ENCODE results near the gene CHIC2.

CHIC2 gene

GRCh38 chr4:54062392-54062791 is 2.0 kb downstream of the CHIC2 start:
- Histone ChIP-seq H3K9ac (ENCODE audit: low read length) (no peak overlapping the region), H3K4me2 (ENCODE audit: low read length) (peak overlapping the region; percentile 83), H3K27ac (ENCODE audit: low read length) (no peak overlapping the region)

GRCh38 chr4:54061873-54062272 is 2.5 kb downstream of the CHIC2 start:
- no peak overlapping the region for H3K4me3 ChIP-seq (ENCODE audit: low read length)
- no peaks in the 10 kb centered on the region for H3K9me3 ChIP-seq (ENCODE audit: insufficient read depth, low read length)
- no peak for TF ChIP-seq EZH2phosphoT487 (IDR thresholded peaks at IDR 0.05; ENCODE audit: low read depth)
- TF ChIP-seq, protein P1, sequence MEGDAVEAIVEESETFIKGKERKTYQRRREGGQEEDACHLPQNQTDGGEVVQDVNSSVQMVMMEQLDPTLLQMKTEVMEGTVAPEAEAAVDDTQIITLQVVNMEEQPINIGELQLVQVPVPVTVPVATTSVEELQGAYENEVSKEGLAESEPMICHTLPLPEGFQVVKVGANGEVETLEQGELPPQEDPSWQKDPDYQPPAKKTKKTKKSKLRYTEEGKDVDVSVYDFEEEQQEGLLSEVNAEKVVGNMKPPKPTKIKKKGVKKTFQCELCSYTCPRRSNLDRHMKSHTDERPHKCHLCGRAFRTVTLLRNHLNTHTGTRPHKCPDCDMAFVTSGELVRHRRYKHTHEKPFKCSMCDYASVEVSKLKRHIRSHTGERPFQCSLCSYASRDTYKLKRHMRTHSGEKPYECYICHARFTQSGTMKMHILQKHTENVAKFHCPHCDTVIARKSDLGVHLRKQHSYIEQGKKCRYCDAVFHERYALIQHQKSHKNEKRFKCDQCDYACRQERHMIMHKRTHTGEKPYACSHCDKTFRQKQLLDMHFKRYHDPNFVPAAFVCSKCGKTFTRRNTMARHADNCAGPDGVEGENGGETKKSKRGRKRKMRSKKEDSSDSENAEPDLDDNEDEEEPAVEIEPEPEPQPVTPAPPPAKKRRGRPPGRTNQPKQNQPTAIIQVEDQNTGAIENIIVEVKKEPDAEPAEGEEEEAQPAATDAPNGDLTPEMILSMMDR (IDR thresholded peaks at IDR 0.05; ENCODE audit: low read depth, low read length) = no peak
- H3K36me3 ChIP-seq (replicated peaks; ENCODE audit: low read depth, low read length) = no peaks in the 10 kb centered on the region
- no peak overlapping the region for H3K4me2 ChIP-seq (ENCODE audit: low read length)
- H3K27me3 ChIP-seq (ENCODE audit: low read depth, low read length) = no peaks in the 10 kb centered on the region
- H2AFZ ChIP-seq (ENCODE audit: low read depth, low read length) = no peak overlapping the region
- H3K9ac ChIP-seq (ENCODE audit: low read length) = no peak overlapping the region
- H3K79me2 ChIP-seq (ENCODE audit: low read length) = peaks cover 78% of the 10 kb centered on the region
- peaks cover 54% of the 10 kb centered on the region for H4K20me1 ChIP-seq (ENCODE audit: insufficient read depth, low read length)
- H3K27ac ChIP-seq (ENCODE audit: low read length) = no peak overlapping the region
- H3K4me1 ChIP-seq (ENCODE audit: low read length) = peaks cover 20% of the 10 kb centered on the region

More at GRCh38 chr4:54062392-54062791, 2.0 kb downstream of the CHIC2 start:
- Histone ChIP-seq H3K79me2 (ENCODE audit: low read length) (peaks cover 72% of the 10 kb centered on the region), H3K27me3 (ENCODE audit: low read depth, low read length) (no peaks in the 10 kb centered on the region), H3K9me3 (ENCODE audit: insufficient read depth, low read length) (no peaks in the 10 kb centered on the region), H4K20me1 (ENCODE audit: insufficient read depth, low read length) (peaks cover 49% of the 10 kb centered on the region), H3K4me3 (ENCODE audit: low read length) (peak overlapping the region; percentile 87), H2AFZ (ENCODE audit: low read depth, low read length) (no peak overlapping the region), H3K36me3 (replicated peaks; ENCODE audit: low read depth, low read length) (no peaks in the 10 kb centered on the region), H3K4me1 (ENCODE audit: low read length) (peaks cover 20% of the 10 kb centered on the region)
- TF ChIP-seq, protein P1 (IDR thresholded peaks at IDR 0.05; ENCODE audit: low read depth, low read length) = no peak
- no peak for TF ChIP-seq EZH2phosphoT487 (IDR thresholded peaks at IDR 0.05; ENCODE audit: low read depth)

GRCh38 chr4:54061067-54061466 is 3.3 kb downstream of the CHIC2 start:
- Histone ChIP-seq H3K27me3 (ENCODE audit: low read depth, low read length) (no peaks in the 10 kb centered on the region), H3K4me2 (ENCODE audit: low read length) (no peak overlapping the region), H4K20me1 (ENCODE audit: insufficient read depth, low read length) (peaks cover 61% of the 10 kb centered on the region), H3K4me3 (ENCODE audit: low read length) (no peak overlapping the region), H3K9me3 (ENCODE audit: insufficient read depth, low read length) (no peaks in the 10 kb centered on the region), H3K27ac (ENCODE audit: low read length) (no peak overlapping the region), H2AFZ (ENCODE audit: low read depth, low read length) (no peak overlapping the region), H3K79me2 (ENCODE audit: low read length) (peaks cover 86% of the 10 kb centered on the region), H3K36me3 (replicated peaks; ENCODE audit: low read depth, low read length) (no peaks in the 10 kb centered on the region), H3K9ac (ENCODE audit: low read length) (no peak overlapping the region), H3K4me1 (ENCODE audit: low read length) (peaks cover 20% of the 10 kb centered on the region)
- TF ChIP-seq, protein P1 (IDR thresholded peaks at IDR 0.05; ENCODE audit: low read depth, low read length) = no peak

DNA sequence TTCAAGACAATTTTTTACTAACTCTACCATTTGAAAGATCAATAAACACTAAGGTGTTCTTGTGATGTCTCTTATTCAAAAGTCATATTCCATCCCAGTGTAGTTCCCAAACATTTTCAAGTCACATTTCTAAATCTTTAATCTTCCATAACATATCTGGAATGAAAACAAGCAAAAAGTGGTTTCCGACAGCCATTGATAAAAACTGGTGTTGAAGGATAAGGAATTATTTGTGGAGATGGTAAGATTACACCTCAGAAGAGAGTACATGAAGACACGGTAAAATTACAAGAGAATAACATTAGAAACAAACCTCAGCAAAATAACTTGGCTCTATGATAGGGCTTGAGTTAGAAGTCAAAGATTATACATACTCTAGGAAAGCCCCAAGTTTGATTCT is 4.3 kb downstream of the CHIC2 start:
- no peaks in the 10 kb centered on the region for H3K36me3 ChIP-seq (replicated peaks; ENCODE audit: low read depth, low read length)
- no peaks in the 10 kb centered on the region for H3K9me3 ChIP-seq (ENCODE audit: insufficient read depth, low read length)
- no peak overlapping the region for H3K9ac ChIP-seq (ENCODE audit: low read length)
- no peak overlapping the region for H3K4me3 ChIP-seq (ENCODE audit: low read length)
- TF ChIP-seq EZH2phosphoT487 (IDR thresholded peaks at IDR 0.05; ENCODE audit: low read depth) = no peak
- TF ChIP-seq, protein P1 (IDR thresholded peaks at IDR 0.05; ENCODE audit: low read depth, low read length) = no peak
- H3K4me2 ChIP-seq (ENCODE audit: low read length) = no peak overlapping the region
- no peaks in the 10 kb centered on the region for H3K27me3 ChIP-seq (ENCODE audit: low read depth, low read length)
- no peak overlapping the region for H2AFZ ChIP-seq (ENCODE audit: low read depth, low read length)
- H3K27ac ChIP-seq (ENCODE audit: low read length) = no peak overlapping the region
- peaks cover 70% of the 10 kb centered on the region for H4K20me1 ChIP-seq (ENCODE audit: insufficient read depth, low read length)
- H3K4me1 ChIP-seq (ENCODE audit: low read length) = peaks cover 17% of the 10 kb centered on the region
- H3K79me2 ChIP-seq (ENCODE audit: low read length) = peaks cover 95% of the 10 kb centered on the region
